DND-41 (cell line): Measurements from ENCODE around the gene LIMK2.
A peak's percentile ranks its signal among the peaks of the same experiment; 100 is the strongest.

Experiments used
- ATAC-seq: fragments of 200-7000 bp; cut with Tn5 transposase; 3 replicates; pipeline ENCODE4 v1.9.1; 2021; ENCODE audit warnings: low read depth; ENCODE audit not compliant: insufficient read depth
- DNase-seq: peaks from one replicate; pipeline ENCODE4 v3.0.0-alpha.2; 2020
- H2AFZ ChIP-seq: 2 replicates; pipeline ENCODE4 v1.6.0; 2012; ENCODE audit warnings: low read depth, low read length
- H3K27ac ChIP-seq: 2 replicates; pipeline ENCODE4 v1.5.1; 2012; ENCODE audit warnings: low read length, inconsistent platforms
- H3K27me3 ChIP-seq: fragments of 200-600 bp; sonication (generic); 2 replicates; pipeline ENCODE4 v1.6.0; 2012; ENCODE audit warnings: low read length, mild to moderate bottlenecking, inconsistent platforms; ENCODE audit not compliant: insufficient read depth, poor library complexity
- H3K36me3 ChIP-seq: 2 replicates; pipeline ENCODE4 v1.5.1; 2012; ENCODE audit warnings: low read length, inconsistent platforms; ENCODE audit not compliant: insufficient read depth
- H3K4me1 ChIP-seq: 2 replicates; pipeline ENCODE4 v1.5.1; 2012; ENCODE audit warnings: mild to moderate bottlenecking, low read length; ENCODE audit not compliant: insufficient read depth
- H3K4me2 ChIP-seq: 2 replicates; pipeline ENCODE4 v1.6.0; 2012; ENCODE audit warnings: mild to moderate bottlenecking, moderate library complexity, low read length, inconsistent platforms; ENCODE audit not compliant: insufficient read depth
- H3K4me3 ChIP-seq, 2 experiments: fragments of 200-600 bp in 1 of 2; shearing (Covaris generic) in 1 of 2; 2 replicates each; pipeline ENCODE4 v1.5.1; 2012 to 2016; ENCODE audit warnings: inconsistent platforms in 2 of 2, low read length in 2 of 2, mild to moderate bottlenecking in 2 of 2, low read depth in 1 of 2, moderate library complexity in 1 of 2
- H3K79me2 ChIP-seq: 2 replicates; pipeline ENCODE4 v1.6.0; 2012; ENCODE audit warnings: low read length, inconsistent platforms; ENCODE audit not compliant: insufficient read depth
- H3K9ac ChIP-seq: 2 replicates; pipeline ENCODE4 v1.6.0; 2012; ENCODE audit warnings: low read depth, mild to moderate bottlenecking, inconsistent platforms, low read length, moderate library complexity
- H3K9me3 ChIP-seq: 2 replicates; pipeline ENCODE4 v1.5.1; 2012; ENCODE audit warnings: low read length, moderate library complexity, mild to moderate bottlenecking, inconsistent platforms; ENCODE audit not compliant: insufficient read depth, severe bottlenecking
- H4K20me1 ChIP-seq: 2 replicates; pipeline ENCODE4 v1.6.0; 2012; ENCODE audit warnings: low read length; ENCODE audit not compliant: insufficient read depth
- EZH2 ChIP-seq: IDR thresholded peaks from 3 replicates; pipeline ENCODE4 v1.6.1; 2012; ENCODE audit warnings: borderline replicate concordance, low read depth, mild to moderate bottlenecking, moderate library complexity, low read length, inconsistent platforms; ENCODE audit not compliant: severe bottlenecking
- TF ChIP-seq, protein P1 (sequence below): IDR thresholded peaks from 2 replicates; pipeline ENCODE4 v1.5.1; 2012; ENCODE audit warnings: borderline replicate concordance, low read length, moderate library complexity, mild to moderate bottlenecking; ENCODE audit not compliant: poor library complexity, severe bottlenecking; ENCODE audit errors: extremely low read depth

Gene LIMK2

GRCh38 chr22:31212783-31213629, 908 bp downstream of the LIMK2 start:
- Histone ChIP-seq H3K4me3 (peak overlapping the region; percentile 88 to 90), H3K36me3 (no peaks in the 10 kb centered on the region), H3K4me1 (peaks cover 24% of the 10 kb centered on the region), H3K9ac (peak overlapping the region; percentile 92), H3K27me3 (no peaks in the 10 kb centered on the region), H3K9me3 (no peaks in the 10 kb centered on the region), H2AFZ (peak overlapping the region; percentile 100), H3K27ac (peak overlapping the region; percentile 71), H3K4me2 (peak overlapping the region; percentile 68), H3K79me2 (peaks cover 21% of the 10 kb centered on the region), H4K20me1 (no peaks in the 10 kb centered on the region)
- DNase-seq = peak; percentile 10
- no peak for ATAC-seq
- TF ChIP-seq, protein P1, sequence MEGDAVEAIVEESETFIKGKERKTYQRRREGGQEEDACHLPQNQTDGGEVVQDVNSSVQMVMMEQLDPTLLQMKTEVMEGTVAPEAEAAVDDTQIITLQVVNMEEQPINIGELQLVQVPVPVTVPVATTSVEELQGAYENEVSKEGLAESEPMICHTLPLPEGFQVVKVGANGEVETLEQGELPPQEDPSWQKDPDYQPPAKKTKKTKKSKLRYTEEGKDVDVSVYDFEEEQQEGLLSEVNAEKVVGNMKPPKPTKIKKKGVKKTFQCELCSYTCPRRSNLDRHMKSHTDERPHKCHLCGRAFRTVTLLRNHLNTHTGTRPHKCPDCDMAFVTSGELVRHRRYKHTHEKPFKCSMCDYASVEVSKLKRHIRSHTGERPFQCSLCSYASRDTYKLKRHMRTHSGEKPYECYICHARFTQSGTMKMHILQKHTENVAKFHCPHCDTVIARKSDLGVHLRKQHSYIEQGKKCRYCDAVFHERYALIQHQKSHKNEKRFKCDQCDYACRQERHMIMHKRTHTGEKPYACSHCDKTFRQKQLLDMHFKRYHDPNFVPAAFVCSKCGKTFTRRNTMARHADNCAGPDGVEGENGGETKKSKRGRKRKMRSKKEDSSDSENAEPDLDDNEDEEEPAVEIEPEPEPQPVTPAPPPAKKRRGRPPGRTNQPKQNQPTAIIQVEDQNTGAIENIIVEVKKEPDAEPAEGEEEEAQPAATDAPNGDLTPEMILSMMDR = no peak
- no peak for TF ChIP-seq EZH2

- no peak for ATAC-seq
- no peak for TF ChIP-seq EZH2
- TF ChIP-seq, protein P1 = no peak
- DNase-seq = no peak
- no peaks in the 10 kb centered on the region for H3K27me3 ChIP-seq
- no peak overlapping the region for H3K4me3 ChIP-seq
- no peak overlapping the region for H2AFZ ChIP-seq
- H3K27ac ChIP-seq = no peak overlapping the region
- H3K9ac ChIP-seq = no peak overlapping the region
- 0 out of 2 replicates have a peak, but pooled peaks cover 3% of the 10 kb centered on the region for H4K20me1 ChIP-seq
- H3K4me1 ChIP-seq = peaks cover 28% of the 10 kb centered on the region
- peaks cover 27% of the 10 kb centered on the region for H3K79me2 ChIP-seq
- no peak overlapping the region for H3K4me2 ChIP-seq
- H3K36me3 ChIP-seq = no peaks in the 10 kb centered on the region
- no peaks in the 10 kb centered on the region for H3K9me3 ChIP-seq
Observed at GRCh38 chr22:31215018-31215535, 3.0 kb downstream of the LIMK2 start.

DNA sequence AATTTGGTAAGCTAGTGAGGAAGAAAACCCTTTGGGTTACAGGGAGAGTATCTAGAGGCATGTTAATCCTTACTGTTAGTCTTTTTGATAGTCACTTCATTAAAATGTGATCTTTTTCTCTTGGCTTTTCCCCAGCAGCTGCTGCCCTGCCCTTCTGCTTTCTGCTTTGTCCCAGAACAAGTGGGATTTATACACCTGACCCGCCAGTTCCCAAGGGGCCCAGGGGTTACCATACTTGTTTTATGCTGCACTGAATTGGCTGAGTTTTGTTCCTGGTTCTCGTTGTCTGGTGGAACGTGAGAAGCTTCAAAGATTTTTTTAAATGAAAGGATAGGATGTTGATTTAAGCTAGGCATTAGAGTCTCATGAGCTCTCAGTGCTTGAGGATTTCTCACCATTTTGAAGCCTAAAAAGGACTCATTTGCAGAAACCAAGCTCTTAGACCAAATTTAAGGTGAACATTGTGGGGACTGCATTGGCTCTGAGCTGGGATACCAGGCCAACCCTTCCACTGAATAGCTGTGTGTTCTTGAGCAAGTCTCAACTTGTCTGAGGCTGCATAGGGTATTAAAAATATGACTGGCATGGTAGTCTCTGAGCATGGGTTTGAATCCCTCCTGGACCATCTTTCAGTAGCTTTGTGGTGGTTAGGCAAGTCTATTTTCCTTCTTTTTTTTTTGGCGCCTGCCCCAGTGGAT, 6.6 kb downstream of the LIMK2 start:
- no peaks in the 10 kb centered on the region for H3K9me3 ChIP-seq
- TF ChIP-seq EZH2 = no peak
- TF ChIP-seq, protein P1 = no peak
- no peak overlapping the region for H3K4me2 ChIP-seq
- no peaks in the 10 kb centered on the region for H3K36me3 ChIP-seq
- DNase-seq (no peak), ATAC-seq (peak; percentile 35; the same call in 1 of the 3 replicates)
- H3K27ac ChIP-seq = no peak overlapping the region
- no peak overlapping the region for H3K4me3 ChIP-seq
- 0 out of 2 replicates have a peak, but pooled peaks cover 4% of the 10 kb centered on the region for H3K4me1 ChIP-seq
- no peak overlapping the region for H3K9ac ChIP-seq
- peaks cover 10% of the 10 kb centered on the region; the same call in 1 of the 2 replicates for H4K20me1 ChIP-seq
- H3K79me2 ChIP-seq = peaks cover 30% of the 10 kb centered on the region
- H3K27me3 ChIP-seq = no peaks in the 10 kb centered on the region
- H2AFZ ChIP-seq = no peak overlapping the region
